Mesodermal cell (in vitro differentiated cells): Measurements from ENCODE around the gene TMIGD3.

Source experiments
- H3K27ac ChIP-seq: 2 replicates; pipeline ENCODE4 v1.7.0; 2013; ENCODE audit warnings: mild to moderate bottlenecking, low read depth, low read length, moderate library complexity; ENCODE audit not compliant: severe bottlenecking
- H3K36me3 ChIP-seq: 2 replicates; pipeline ENCODE4 v1.7.1; 2013; ENCODE audit warnings: mild to moderate bottlenecking, low read length, moderate library complexity; ENCODE audit not compliant: control insufficient read depth, insufficient read depth
- H3K4me1 ChIP-seq: one replicate; pipeline ENCODE4 v1.7.1; 2013; ENCODE audit warnings: mild to moderate bottlenecking, low read length; ENCODE audit not compliant: insufficient read depth, control insufficient read depth, poor library complexity, severe bottlenecking
- H3K4me3 ChIP-seq: 2 replicates; pipeline ENCODE4 v1.7.0; 2013; ENCODE audit warnings: low read length, control low read depth, mild to moderate bottlenecking; ENCODE audit not compliant: insufficient read depth, poor library complexity, severe bottlenecking; ENCODE audit errors: extremely low read depth
- H3K9me3 ChIP-seq: 2 replicates; pipeline ENCODE4 v1.7.1; 2013; ENCODE audit warnings: mild to moderate bottlenecking, low read length, moderate library complexity; ENCODE audit not compliant: control insufficient read depth
- WGBS, 2 experiments: methylation state at CpG; one replicate each; pipeline ENCODE4 v1.1.5; 2013; ENCODE audit warnings: missing lambda C conversion rate in 2 of 2; ENCODE audit not compliant: insufficient coverage in 2 of 2; 5-methylcytosine and 5-hydroxymethylcytosine counted together

TMIGD3 gene

GRCh38 chr1:111520053-111520452 lies 16.6 kb upstream of the TMIGD3 start:
- WGBS, 2 experiments, result 100% methylated on average over 2 to 3 of the region's 3 CpGs
- H3K27ac ChIP-seq, result no peak overlapping the region
- H3K9me3 ChIP-seq, result peaks cover 3% of the 10 kb centered on the region
- no peaks in the 10 kb centered on the region for H3K4me1 ChIP-seq
- no peak overlapping the region for H3K4me3 ChIP-seq
- H3K36me3 ChIP-seq, result no peaks in the 10 kb centered on the region

- Histone ChIP-seq H3K9me3 (no peaks in the 10 kb centered on the region), H3K27ac (no peak overlapping the region), H3K4me1 (no peaks in the 10 kb centered on the region), H3K36me3 (no peaks in the 10 kb centered on the region), H3K4me3 (no peak overlapping the region)
- WGBS, 2 experiments, result 100% methylated on average over 1 of the region's 1 CpG; no CpG with 5 or more reads in 1 of the 2 experiments
Measured at GRCh38 chr1:111517469-111518225, 14.2 kb upstream of the TMIGD3 start.

- Histone ChIP-seq H3K36me3 (no peaks in the 10 kb centered on the region), H3K27ac (no peak overlapping the region), H3K4me1 (no peaks in the 10 kb centered on the region), H3K9me3 (no peaks in the 10 kb centered on the region), H3K4me3 (no peak overlapping the region)
- 83 to 85% methylated on average over 9 to 12 of the region's 13 CpGs for WGBS, 2 experiments
Measured at GRCh38 chr1:111516005-111516535, 12.6 kb upstream of the TMIGD3 start.

- 92 to 96% methylated on average over 36 to 38 of the region's 40 CpGs for WGBS, 2 experiments
- Histone ChIP-seq H3K4me3 (no peak overlapping the region), H3K4me1 (no peaks in the 10 kb centered on the region), H3K9me3 (no peaks in the 10 kb centered on the region), H3K27ac (no peak overlapping the region), H3K36me3 (no peaks in the 10 kb centered on the region)
Measured at GRCh38 chr1:111515291-111516004, 12.0 kb upstream of the TMIGD3 start.

GRCh38 chr1:111513410-111514020 lies 10.1 kb upstream of the TMIGD3 start:
- Histone ChIP-seq H3K4me3 (no peak overlapping the region), H3K9me3 (no peaks in the 10 kb centered on the region), H3K36me3 (no peaks in the 10 kb centered on the region), H3K4me1 (peaks cover 4% of the 10 kb centered on the region), H3K27ac (no peak overlapping the region)
- 74 to 78% methylated on average over 6 to 7 of the region's 8 CpGs for WGBS, 2 experiments

DNA sequence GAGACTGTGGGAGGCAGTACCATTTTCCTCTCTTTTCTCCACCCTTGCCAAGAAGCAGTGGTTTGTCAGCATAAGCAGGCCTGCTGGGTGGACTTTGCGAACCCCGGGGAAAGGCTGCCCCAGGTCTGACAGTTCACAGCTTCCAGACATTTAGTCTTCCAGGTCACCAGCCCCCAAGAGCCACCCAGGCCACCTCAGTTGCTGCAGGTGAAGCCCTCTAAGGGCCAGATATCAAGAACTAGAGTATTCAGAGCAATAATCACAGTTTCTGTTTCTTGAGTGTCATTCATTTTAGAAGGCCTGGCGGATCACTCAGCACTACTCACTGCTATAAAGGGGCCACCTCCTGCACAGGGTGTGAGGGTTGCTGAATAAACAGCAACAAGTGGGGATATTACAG lies 9.5 kb upstream of the TMIGD3 start:
- no peak overlapping the region for H3K4me3 ChIP-seq
- no peaks in the 10 kb centered on the region for H3K9me3 ChIP-seq
- 96 to 100% methylated on average over 2 to 3 of the region's 3 CpGs for WGBS, 2 experiments
- no peaks in the 10 kb centered on the region for H3K36me3 ChIP-seq
- H3K27ac ChIP-seq, result no peak overlapping the region
- H3K4me1 ChIP-seq, result peaks cover 10% of the 10 kb centered on the region

- H3K27ac ChIP-seq, result no peak overlapping the region
- no peaks in the 10 kb centered on the region for H3K9me3 ChIP-seq
- H3K4me3 ChIP-seq, result no peak overlapping the region
- peaks cover 15% of the 10 kb centered on the region for H3K4me1 ChIP-seq
- 91 to 93% methylated on average over 2 to 4 of the region's 5 CpGs for WGBS, 2 experiments
- H3K36me3 ChIP-seq, result no peaks in the 10 kb centered on the region
Measured at GRCh38 chr1:111512132-111512889, 8.9 kb upstream of the TMIGD3 start.

DNA sequence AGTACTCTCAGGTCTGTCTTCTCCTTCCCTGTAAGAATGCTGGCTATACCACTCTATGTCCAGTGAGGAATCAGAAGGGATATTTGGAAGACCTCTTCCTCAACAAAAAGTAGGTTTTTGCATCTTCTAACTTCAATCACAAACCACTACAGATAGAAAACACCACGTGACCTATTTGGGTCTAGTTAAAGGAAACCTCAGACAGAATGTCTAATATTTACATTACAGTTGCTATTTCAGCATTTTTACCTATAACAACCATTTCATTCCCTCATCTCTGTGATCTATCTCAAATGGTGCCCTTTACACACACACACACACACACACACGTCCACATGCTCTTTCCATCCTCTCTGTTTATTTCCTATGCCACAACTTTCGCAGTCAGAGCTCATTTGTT lies 7.9 kb upstream of the TMIGD3 start:
- Histone ChIP-seq H3K9me3 (no peaks in the 10 kb centered on the region), H3K36me3 (no peaks in the 10 kb centered on the region), H3K27ac (no peak overlapping the region), H3K4me3 (no peak overlapping the region), H3K4me1 (peaks cover 17% of the 10 kb centered on the region)
- WGBS, 2 experiments, result 62 to 66% methylated on average over 2 to 3 of the region's 3 CpGs

DNA sequence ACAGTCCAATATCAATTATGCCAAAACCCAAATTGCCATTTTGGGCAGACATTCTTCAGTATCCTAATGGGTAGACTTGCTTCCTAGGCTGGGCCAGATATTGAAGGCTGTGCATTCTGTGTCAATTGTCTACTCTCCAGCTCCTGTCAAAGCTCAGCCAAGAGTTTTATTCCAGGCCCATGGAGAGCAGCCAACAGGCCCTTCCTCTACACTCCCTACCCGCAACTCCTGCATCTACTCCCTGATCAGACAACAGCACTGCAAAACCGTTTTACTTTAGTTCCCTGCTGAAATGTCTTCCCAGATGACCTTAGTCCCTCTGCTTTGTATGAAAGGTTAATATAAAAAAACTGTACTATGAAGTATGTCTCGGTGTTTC lies 6.6 kb upstream of the TMIGD3 start:
- Histone ChIP-seq H3K4me3 (no peak overlapping the region), H3K9me3 (no peaks in the 10 kb centered on the region), H3K27ac (no peak overlapping the region), H3K4me1 (peaks cover 17% of the 10 kb centered on the region), H3K36me3 (no peaks in the 10 kb centered on the region)
- WGBS, 2 experiments, result 88% methylated on average over 1 of the region's 3 CpGs; no CpG with 5 or more reads in 1 of the 2 experiments
